Suppressor macrophage (primary cell): ENCODE measurements around the gene RALBP1.
"Not testable (repeated sequence)": the region's sequence is repeated elsewhere in the genome, so short reads cannot be mapped to it uniquely, and the experiment has no call there.

Experiments used
- DNase-seq, 4 experiments: peaks; one replicate each; pipeline ENCODE4 v3.0.0-alpha.2; 2020 to 2022
- total RNA-seq, 17 experiments: gene quantifications; one replicate each; lab custom pipeline; 2026; ENCODE audit warnings: mixed read lengths in 6 of 17, inconsistent platforms in 3 of 17; lab: John Stamatoyannopoulos, UW

The RALBP1 gene
- 30.7 to 90.9 (median 75.3) reads per million in 17 experiments for total RNA-seq

GRCh38 chr18:9474983-9475642 is at the start of gene RALBP1:
Gene RALBP1 (plus strand): TSS chr18:9475513. CDS start chr18:9513046, 37,533 bp downstream.
- peak; percentile 100 for DNase-seq

- DNase-seq: no peak
Measured at GRCh38 chr18:9426753-9427152, 48.6 kb upstream of the RALBP1 start.

GRCh38 chr18:9428301-9428706 is 47.0 kb upstream of the RALBP1 start:
- DNase-seq: no peak

- no peak for DNase-seq
Measured at GRCh38 chr18:9428862-9429661, 46.3 kb upstream of the RALBP1 start.

- no peak for DNase-seq
Measured at GRCh38 chr18:9429662-9429993, 45.7 kb upstream of the RALBP1 start.

- not testable (repeated sequence) for DNase-seq
Measured at GRCh38 chr18:9430315-9430714, 45.0 kb upstream of the RALBP1 start.

GRCh38 chr18:9431296-9431695 is 44.0 kb upstream of the RALBP1 start:
- DNase-seq: no peak

- peak in 3 of 4 experiments; percentile 42 to 47 (median 46) for DNase-seq
Measured at GRCh38 chr18:9433122-9433521, 42.2 kb upstream of the RALBP1 start.

GRCh38 chr18:9433671-9434121 is 41.6 kb upstream of the RALBP1 start:
- DNase-seq: peak; percentile 16 to 56 (median 48)

GRCh38 chr18:9434122-9434701 is 41.1 kb upstream of the RALBP1 start:
- DNase-seq: no peak

GRCh38 chr18:9435041-9435440 is 40.3 kb upstream of the RALBP1 start:
- no peak for DNase-seq

GRCh38 chr18:9436206-9436929 is 38.9 kb upstream of the RALBP1 start:
- no peak for DNase-seq

GRCh38 chr18:9437021-9437437 is 38.3 kb upstream of the RALBP1 start:
- DNase-seq: peak in 2 of 4 experiments; percentile 3 to 31

GRCh38 chr18:9437672-9438071 is 37.6 kb upstream of the RALBP1 start:
- DNase-seq: no peak

- DNase-seq: no peak
Measured at GRCh38 chr18:9441061-9441460, 34.3 kb upstream of the RALBP1 start.

- no peak for DNase-seq
Measured at GRCh38 chr18:9444549-9444948, 30.8 kb upstream of the RALBP1 start.

- DNase-seq: no peak
Measured at GRCh38 chr18:9446839-9447238, 28.5 kb upstream of the RALBP1 start.

- no peak for DNase-seq
Measured at GRCh38 chr18:9447334-9447733, 28.0 kb upstream of the RALBP1 start.

GRCh38 chr18:9449600-9450414 is 25.5 kb upstream of the RALBP1 start:
- no peak for DNase-seq

- not testable (repeated sequence) for DNase-seq
Measured at GRCh38 chr18:9450920-9451319, 24.4 kb upstream of the RALBP1 start.

GRCh38 chr18:9453283-9453682 is 22.0 kb upstream of the RALBP1 start:
- no peak for DNase-seq
